ENCODE data around the gene RNF121.

- TF ChIP-seq BCL11A (IDR thresholded peaks at IDR 0.05; ENCODE audit: low read depth in 2 of 2, low read length in 2 of 2) (no peak), MAX (IDR thresholded peaks at IDR 0.05) (no peak), CTCF (IDR thresholded peaks at IDR 0.05; ENCODE audit: control extremely low read depth in 1 of 3, insufficient read depth in 1 of 3, low read depth in 1 of 3, low read length in 3 of 3) (no peak), RFX5 (IDR thresholded peaks at IDR 0.05; ENCODE audit: borderline replicate concordance, low read depth, low read length) (no peak)
These were observed 85.2 kb downstream of the RNF121 start for GRCh38 chr11:72013765-72014711.

All from H1 (cell line).